AG09309 (cell line): Measurements from ENCODE around the gene TRAPPC11.

Experiments
- DNase-seq: peaks from one replicate; pipeline ENCODE4 v3.0.0-alpha.2; 2010; ENCODE audit warnings: low read depth
- H3K4me3 ChIP-seq: 2 replicates; pipeline ENCODE4 v1.5.1; 2011; ENCODE audit warnings: mild to moderate bottlenecking, low read depth, low read length, moderate library complexity; ENCODE audit not compliant: control insufficient read depth
- CTCF ChIP-seq: IDR thresholded peaks from 2 replicates; pipeline ENCODE4 v1.5.1; 2011; ENCODE audit warnings: mild to moderate bottlenecking, low read depth, low read length, inconsistent platforms; ENCODE audit not compliant: insufficient read depth, control insufficient read depth; ENCODE audit errors: missing control alignments

TRAPPC11 gene

GRCh38 chr4:183755596-183755995 lies 96.5 kb downstream of the TRAPPC11 start:
- no peak for TF ChIP-seq CTCF
- no peak overlapping the region for H3K4me3 ChIP-seq
- DNase-seq: no peak

- H3K4me3 ChIP-seq: no peak overlapping the region
- no peak for DNase-seq
- TF ChIP-seq CTCF: no peak
Measured at GRCh38 chr4:183757060-183757459, 98.0 kb downstream of the TRAPPC11 start.

- no peak for TF ChIP-seq CTCF
- no peak for DNase-seq
- H3K4me3 ChIP-seq: no peak overlapping the region
Measured at GRCh38 chr4:183758061-183758757, 99.1 kb downstream of the TRAPPC11 start.

- DNase-seq: no peak
- H3K4me3 ChIP-seq: no peak overlapping the region
- TF ChIP-seq CTCF: no peak
Measured at GRCh38 chr4:183758758-183759447, 99.8 kb downstream of the TRAPPC11 start.

GRCh38 chr4:183760326-183760725 lies 101.2 kb downstream of the TRAPPC11 start:
- no peak overlapping the region for H3K4me3 ChIP-seq
- no peak for TF ChIP-seq CTCF
- no peak for DNase-seq
